Choroid plexus epithelial cell (primary cell): ENCODE results near the gene PRTG.

Experiments
- DNase-seq: peaks from one replicate; pipeline ENCODE4 v3.0.0-alpha.2; 2010; ENCODE audit warnings: low read depth
- H3K4me3 ChIP-seq: 2 replicates; pipeline ENCODE4 v1.5.1; 2011; ENCODE audit warnings: low read depth, mild to moderate bottlenecking, control low read depth, low read length, moderate library complexity
- TF ChIP-seq, protein P1 (sequence below): conservative IDR thresholded peaks from 2 replicates; pipeline ENCODE4 v1.5.1; 2011; ENCODE audit warnings: low read depth, mild to moderate bottlenecking, control low read depth, inconsistent platforms, low read length, moderate library complexity

Gene PRTG

DNA sequence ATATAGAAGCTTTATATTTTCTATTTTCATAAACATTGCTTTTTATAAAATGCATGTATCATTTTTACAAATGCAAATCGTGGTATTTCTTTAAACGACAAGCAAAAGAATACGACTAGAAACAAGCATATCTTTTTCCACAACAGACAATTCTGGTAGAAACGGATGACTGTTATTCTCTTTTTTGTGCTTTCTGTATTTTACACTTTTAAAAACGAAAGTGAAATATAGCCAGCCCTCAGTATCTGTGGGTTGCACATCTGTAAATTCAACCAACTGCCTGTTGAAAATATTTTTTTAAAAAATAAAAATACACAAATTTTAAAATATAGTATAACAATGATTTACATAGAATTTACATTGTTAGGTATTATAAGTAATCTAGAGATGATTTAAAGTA lies 61.3 kb downstream of the PRTG start:
- no peak overlapping the region for H3K4me3 ChIP-seq
- TF ChIP-seq, protein P1, sequence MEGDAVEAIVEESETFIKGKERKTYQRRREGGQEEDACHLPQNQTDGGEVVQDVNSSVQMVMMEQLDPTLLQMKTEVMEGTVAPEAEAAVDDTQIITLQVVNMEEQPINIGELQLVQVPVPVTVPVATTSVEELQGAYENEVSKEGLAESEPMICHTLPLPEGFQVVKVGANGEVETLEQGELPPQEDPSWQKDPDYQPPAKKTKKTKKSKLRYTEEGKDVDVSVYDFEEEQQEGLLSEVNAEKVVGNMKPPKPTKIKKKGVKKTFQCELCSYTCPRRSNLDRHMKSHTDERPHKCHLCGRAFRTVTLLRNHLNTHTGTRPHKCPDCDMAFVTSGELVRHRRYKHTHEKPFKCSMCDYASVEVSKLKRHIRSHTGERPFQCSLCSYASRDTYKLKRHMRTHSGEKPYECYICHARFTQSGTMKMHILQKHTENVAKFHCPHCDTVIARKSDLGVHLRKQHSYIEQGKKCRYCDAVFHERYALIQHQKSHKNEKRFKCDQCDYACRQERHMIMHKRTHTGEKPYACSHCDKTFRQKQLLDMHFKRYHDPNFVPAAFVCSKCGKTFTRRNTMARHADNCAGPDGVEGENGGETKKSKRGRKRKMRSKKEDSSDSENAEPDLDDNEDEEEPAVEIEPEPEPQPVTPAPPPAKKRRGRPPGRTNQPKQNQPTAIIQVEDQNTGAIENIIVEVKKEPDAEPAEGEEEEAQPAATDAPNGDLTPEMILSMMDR = no peak
- no peak for DNase-seq

DNA sequence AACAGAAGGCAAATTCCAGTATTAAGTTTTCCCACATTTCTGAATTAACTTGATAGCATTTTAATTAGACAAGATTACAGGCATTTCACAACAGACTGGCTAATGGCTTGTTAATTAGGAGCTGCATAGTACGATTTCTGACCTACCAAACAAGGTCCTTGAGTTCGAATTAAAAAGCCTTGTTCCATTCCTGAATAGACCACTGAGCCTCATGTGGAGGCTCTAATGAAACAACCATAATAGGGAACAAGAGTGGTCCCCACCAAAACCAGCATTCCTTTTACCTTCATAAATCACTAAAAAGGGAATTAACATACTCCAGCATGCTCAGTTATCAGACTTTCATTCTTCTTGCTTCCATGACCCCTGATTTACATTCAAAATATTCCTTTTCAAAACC lies 66.4 kb downstream of the PRTG start:
- TF ChIP-seq, protein P1 = no peak
- no peak overlapping the region for H3K4me3 ChIP-seq
- DNase-seq = no peak

DNA sequence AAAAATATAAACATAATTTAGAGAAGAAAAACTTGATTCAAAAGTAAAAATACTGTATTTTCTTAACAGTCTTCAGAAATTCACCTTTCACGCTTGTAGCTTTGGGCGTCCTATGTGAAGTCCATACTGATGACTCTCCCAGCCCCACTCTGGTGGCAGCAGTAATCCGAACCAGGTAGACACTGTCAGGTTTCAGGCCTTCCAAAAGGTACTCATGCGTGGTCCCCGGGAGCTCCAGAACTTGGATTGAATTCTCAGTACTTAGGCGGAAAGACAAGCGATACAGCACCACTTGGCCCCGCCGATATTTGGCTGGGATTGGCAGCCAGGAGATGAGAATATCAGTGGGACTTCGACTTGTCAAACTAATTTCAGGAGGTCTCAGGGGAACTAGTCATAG lies 69.7 kb downstream of the PRTG start:
- TF ChIP-seq, protein P1 = no peak
- H3K4me3 ChIP-seq = no peak overlapping the region
- DNase-seq = no peak

DNA sequence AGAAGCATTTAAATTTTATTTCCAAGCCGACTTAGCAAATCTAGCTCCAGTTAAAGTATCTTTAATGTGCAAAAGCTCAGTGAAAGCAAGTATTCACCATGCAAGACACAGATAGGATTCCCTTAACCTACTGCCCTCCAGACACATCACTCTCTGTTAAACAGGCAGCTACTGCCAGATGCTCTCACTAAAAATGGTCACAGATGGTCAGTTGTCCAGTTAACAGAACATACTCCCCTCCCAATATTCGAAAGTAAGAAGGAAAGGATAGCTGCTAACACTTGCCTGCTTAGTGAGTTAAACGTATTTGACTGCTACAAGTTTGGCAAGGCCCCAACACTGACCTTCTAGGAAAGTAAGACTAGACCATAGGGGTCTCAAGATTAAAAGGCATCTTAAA lies 73.7 kb downstream of the PRTG start:
- no peak for DNase-seq
- no peak overlapping the region for H3K4me3 ChIP-seq
- TF ChIP-seq, protein P1 = no peak

DNA sequence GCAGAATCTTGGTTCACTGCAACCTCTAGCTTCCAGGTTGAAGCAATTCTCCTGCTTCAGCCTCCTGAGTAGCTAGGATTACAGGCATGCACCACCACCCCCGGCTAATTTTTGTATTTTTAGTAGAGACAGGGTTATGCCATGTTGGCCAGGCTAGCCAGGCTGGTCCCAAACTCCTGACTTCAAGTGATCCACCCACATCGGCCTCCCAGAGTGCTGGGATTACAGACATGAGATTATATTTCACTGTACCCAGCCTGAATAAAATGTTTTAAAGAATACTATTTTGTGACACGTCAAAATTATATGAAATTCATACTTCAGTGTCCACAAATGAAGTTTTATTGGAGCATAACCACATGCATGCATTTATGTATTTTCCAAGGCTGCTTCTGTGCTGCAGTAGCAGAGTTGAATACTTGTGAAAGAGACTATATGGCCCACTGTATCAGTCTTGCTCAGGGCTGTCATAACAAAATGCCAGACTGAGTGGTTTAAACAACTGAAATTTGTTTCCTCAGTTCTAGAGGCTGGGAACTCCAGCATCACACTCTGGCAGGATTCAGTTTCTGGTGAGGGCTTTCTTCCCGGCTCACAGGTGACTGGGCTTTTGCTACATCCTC lies 77.2 kb downstream of the PRTG start:
- H3K4me3 ChIP-seq = no peak overlapping the region
- DNase-seq = no peak
- TF ChIP-seq, protein P1 = no peak

DNA sequence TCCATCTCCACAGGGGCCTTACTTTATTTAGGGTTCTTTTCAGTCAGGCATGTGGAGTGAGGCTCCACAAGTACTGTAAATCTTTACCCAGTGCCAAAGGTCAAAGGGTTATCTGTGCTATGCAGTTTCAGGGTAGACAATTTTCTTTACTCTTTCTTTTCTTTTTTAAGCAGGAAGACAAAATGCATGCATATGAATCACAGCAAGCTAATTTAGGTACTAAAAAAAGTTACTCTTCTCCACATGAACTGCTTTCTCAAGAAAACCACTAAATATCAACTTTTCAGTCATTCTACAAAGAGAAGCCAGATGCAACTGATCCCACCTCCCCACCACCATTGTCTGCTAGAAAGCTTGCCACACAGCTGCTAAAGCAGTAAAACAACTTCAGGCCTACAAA lies 81.5 kb downstream of the PRTG start:
- peak; percentile 83 for DNase-seq
- TF ChIP-seq, protein P1 = no peak
- H3K4me3 ChIP-seq = no peak overlapping the region

DNA sequence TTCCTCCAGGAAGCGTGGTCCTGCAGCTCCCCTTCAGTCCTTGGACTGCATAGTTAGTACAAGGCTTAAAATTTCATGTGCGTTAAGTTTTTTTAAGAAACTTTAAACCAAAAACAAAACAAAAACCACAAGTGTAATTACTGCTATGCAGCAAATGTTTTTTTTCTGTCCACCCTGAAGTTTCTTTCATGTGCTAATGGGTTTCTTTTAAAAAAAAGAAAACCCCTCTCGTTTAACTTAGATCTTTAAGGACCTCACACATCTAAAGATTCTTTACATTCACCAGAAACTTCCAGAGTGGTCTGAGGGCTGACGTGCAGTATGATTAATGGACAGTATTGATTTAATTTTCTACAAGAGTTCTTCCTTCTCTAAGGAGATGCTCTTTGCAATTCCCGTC lies 82.8 kb downstream of the PRTG start:
- H3K4me3 ChIP-seq = no peak overlapping the region
- DNase-seq = no peak
- TF ChIP-seq, protein P1 = no peak
